ENCODE results near the gene ITFG1. TPM values are rescaled to one million over a fixed set of nuclear protein-coding genes. Genes with fewer than 3 reads are reported as not detected.
A peak's percentile ranks its signal among the peaks of the same experiment; 100 is the strongest.

Gene ITFG1
- total RNA-seq, 2 experiments from 2014 or later: 33.7 to 37.9 TPM

- Histone ChIP-seq H4K20me1 (ENCODE audit: insufficient read depth, low read length) (no peaks in the 10 kb centered on the region), H2AFZ (ENCODE audit: low read length) (peak overlapping the region; percentile 82; the same call in 1 of the 2 replicates), H3K27ac (ENCODE audit: low read depth, low read length, poor library complexity, severe bottlenecking) (peak overlapping the region; percentile 82), H3K79me2 (ENCODE audit: insufficient read depth, low read depth, low read length) (peaks cover 60% of the 10 kb centered on the region), H3K9me2 (ENCODE audit: insufficient read depth, low read length) (no peaks in the 10 kb centered on the region), H3K4me2 (ENCODE audit: low read length) (peak overlapping the region; percentile 97), H3K9me3 (ENCODE audit: low read length) (no peaks in the 10 kb centered on the region), H3K4me3 (ENCODE audit: low read depth, low read length, poor library complexity, severe bottlenecking) (peak overlapping the region; percentile 89), H3K4me1 (ENCODE audit: insufficient read depth, low read length, poor library complexity, severe bottlenecking) (peaks cover 42% of the 10 kb centered on the region), H3K36me3 (ENCODE audit: insufficient read depth, low read length) (peaks cover 39% of the 10 kb centered on the region)
- TF ChIP-seq EZH2phosphoT487 (IDR thresholded peaks at IDR 0.05; ENCODE audit: borderline replicate concordance, low read depth, low read length) (no peak), CTCF (conservative IDR thresholded peaks at IDR 0.05; ENCODE audit: low read length) (no peak)
- ChIA-PET CTCF (ENCODE audit: unreplicated experiment) (interaction anchor here (1.3 kb wide), 1 partner anchor 34 kb away, joined by 3 read pairs; no protein-coding TSS in a partner anchor), POLR2A (interaction anchor here (1.0 to 13.0 kb wide), 12 partner anchors 8 to 318 kb away, joined by 3 to 120 read pairs (median 4); no protein-coding TSS in a partner anchor)
- intact Hi-C loops (cut with micrococcal nuclease; ENCODE audit: unreplicated experiment): loop anchor here (5.0 to 10.0 kb wide), 4 partner anchors 62 to 704 kb away; partner anchors contain the start of gene NETO2
- DNase-seq (ENCODE audit: low spot score): no peak
- no TSS peak for BruUV-seq (replicated peaks)
Measured at GRCh38 chr16:47460359-47460710, 528 bp downstream of the ITFG1 start.

DNA sequence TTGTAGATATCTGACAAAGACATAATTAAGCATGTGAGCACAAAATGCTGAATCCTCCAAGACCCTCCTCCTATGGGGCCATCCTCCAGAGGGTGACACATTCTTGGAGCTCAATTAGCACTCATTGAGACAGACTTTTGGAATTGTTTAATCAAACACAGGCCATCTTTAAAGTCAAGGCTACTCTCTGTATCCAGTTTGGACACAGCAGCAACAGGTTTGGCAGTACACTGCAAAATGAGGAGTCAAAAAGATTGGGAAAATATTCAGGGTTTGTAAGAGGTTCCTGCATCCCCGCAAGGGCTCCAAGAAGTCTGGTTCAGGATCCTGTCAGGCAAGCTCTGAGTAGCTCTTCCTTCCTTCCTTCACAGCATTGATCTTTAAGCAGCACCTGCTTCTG, 1.3 kb downstream of the ITFG1 start:
- peak overlapping the region; percentile 89 for H3K4me3 ChIP-seq (ENCODE audit: low read depth, low read length, poor library complexity, severe bottlenecking)
- no peaks in the 10 kb centered on the region for H3K9me3 ChIP-seq (ENCODE audit: low read length)
- H3K79me2 ChIP-seq (ENCODE audit: insufficient read depth, low read depth, low read length): peaks cover 57% of the 10 kb centered on the region
- H3K27ac ChIP-seq (ENCODE audit: low read depth, low read length, poor library complexity, severe bottlenecking): peak overlapping the region; percentile 82
- H3K36me3 ChIP-seq (ENCODE audit: insufficient read depth, low read length): peaks cover 39% of the 10 kb centered on the region
- no peak for DNase-seq (ENCODE audit: low spot score)
- ChIA-PET CTCF (ENCODE audit: unreplicated experiment) (no interaction called here), POLR2A (interaction anchor here (0.6 to 13.0 kb wide), 7 partner anchors 8 to 628 kb away, joined by 3 to 120 read pairs (median 4); no protein-coding TSS in a partner anchor)
- H2AFZ ChIP-seq (ENCODE audit: low read length): no peak overlapping the region
- intact Hi-C loops (cut with micrococcal nuclease; ENCODE audit: unreplicated experiment): loop anchor here (5.0 to 10.0 kb wide), 4 partner anchors 63 to 705 kb away; partner anchors contain the start of gene NETO2
- H3K4me1 ChIP-seq (ENCODE audit: insufficient read depth, low read length, poor library complexity, severe bottlenecking): peaks cover 34% of the 10 kb centered on the region
- peak overlapping the region; percentile 97 for H3K4me2 ChIP-seq (ENCODE audit: low read length)
- no peaks in the 10 kb centered on the region for H4K20me1 ChIP-seq (ENCODE audit: insufficient read depth, low read length)
- no TSS peak for BruUV-seq (replicated peaks)
- H3K9me2 ChIP-seq (ENCODE audit: insufficient read depth, low read length): no peaks in the 10 kb centered on the region
- TF ChIP-seq CTCF (conservative IDR thresholded peaks at IDR 0.05; ENCODE audit: low read length) (no peak), EZH2phosphoT487 (IDR thresholded peaks at IDR 0.05; ENCODE audit: borderline replicate concordance, low read depth, low read length) (no peak)

- H3K4me3 ChIP-seq (ENCODE audit: low read depth, low read length, poor library complexity, severe bottlenecking): no peak overlapping the region
- ChIA-PET POLR2A (interaction anchor here (0.9 kb wide), 1 partner anchor 44 kb away, joined by 3 read pairs; no protein-coding TSS in a partner anchor), CTCF (ENCODE audit: unreplicated experiment) (no interaction called here)
- H3K4me1 ChIP-seq (ENCODE audit: insufficient read depth, low read length, poor library complexity, severe bottlenecking): peaks cover 22% of the 10 kb centered on the region
- peak overlapping the region; percentile 97; the same call in 1 of the 2 replicates for H3K4me2 ChIP-seq (ENCODE audit: low read length)
- H3K9me2 ChIP-seq (ENCODE audit: insufficient read depth, low read length): no peaks in the 10 kb centered on the region
- DNase-seq (ENCODE audit: low spot score): no peak
- intact Hi-C loops (cut with micrococcal nuclease; ENCODE audit: unreplicated experiment): no loop called here
- H3K9me3 ChIP-seq (ENCODE audit: low read length): no peaks in the 10 kb centered on the region
- no peaks in the 10 kb centered on the region for H4K20me1 ChIP-seq (ENCODE audit: insufficient read depth, low read length)
- H3K36me3 ChIP-seq (ENCODE audit: insufficient read depth, low read length): peaks cover 44% of the 10 kb centered on the region
- H3K27ac ChIP-seq (ENCODE audit: low read depth, low read length, poor library complexity, severe bottlenecking): no peak overlapping the region
- H3K79me2 ChIP-seq (ENCODE audit: insufficient read depth, low read depth, low read length): peaks cover 44% of the 10 kb centered on the region
- BruUV-seq (replicated peaks): no TSS peak
- TF ChIP-seq CTCF (conservative IDR thresholded peaks at IDR 0.05; ENCODE audit: low read length): no peak
- H2AFZ ChIP-seq (ENCODE audit: low read length): no peak overlapping the region
Measured at GRCh38 chr16:47458331-47458730, 2.5 kb downstream of the ITFG1 start.

Data from OCI-LY7 (cell line).